Ectodermal cell (in vitro differentiated cells): ENCODE results near the gene AJAP1.

Source experiments
- H3K27ac ChIP-seq: 2 replicates; pipeline ENCODE4 v1.7.0; 2013; ENCODE audit warnings: mild to moderate bottlenecking, low read depth, low read length; ENCODE audit not compliant: insufficient read depth, poor library complexity, severe bottlenecking
- H3K27me3 ChIP-seq: 2 replicates; pipeline ENCODE4 v1.7.0; 2013; ENCODE audit warnings: mild to moderate bottlenecking, low read length; ENCODE audit not compliant: insufficient read depth, control insufficient read depth, poor library complexity, severe bottlenecking
- H3K36me3 ChIP-seq: one replicate; pipeline ENCODE4 v1.7.0; 2013; ENCODE audit warnings: low read length; ENCODE audit not compliant: control insufficient read depth, insufficient read depth
- H3K4me1 ChIP-seq: one replicate; pipeline ENCODE4 v1.7.0; 2013; ENCODE audit warnings: low read length; ENCODE audit not compliant: control insufficient read depth, insufficient read depth
- H3K4me3 ChIP-seq: 2 replicates; pipeline ENCODE4 v1.7.0; 2013; ENCODE audit warnings: low read depth, low read length, control low read depth; ENCODE audit not compliant: insufficient read depth
- H3K9me3 ChIP-seq: 2 replicates; pipeline ENCODE4 v1.7.0; 2013; ENCODE audit warnings: mild to moderate bottlenecking, low read length, moderate library complexity; ENCODE audit not compliant: control insufficient read depth
- WGBS, 2 experiments: methylation state at CpG; one replicate each; pipeline ENCODE4 v1.1.7; 2013; ENCODE audit warnings: missing lambda C conversion rate in 2 of 2; 5-methylcytosine and 5-hydroxymethylcytosine counted together

AJAP1 gene

GRCh38 chr1:4628992-4629391 is 25.4 kb upstream of the AJAP1 start:
- Histone ChIP-seq H3K36me3 (no peaks in the 10 kb centered on the region), H3K4me3 (no peak overlapping the region), H3K4me1 (no peaks in the 10 kb centered on the region), H3K27me3 (no peaks in the 10 kb centered on the region), H3K27ac (no peak overlapping the region), H3K9me3 (no peaks in the 10 kb centered on the region)
- WGBS, 2 experiments = 93 to 97% methylated on average over 7 of the region's 7 CpGs

GRCh38 chr1:4630561-4630960 is 23.8 kb upstream of the AJAP1 start:
- no peak overlapping the region for H3K4me3 ChIP-seq
- no peaks in the 10 kb centered on the region for H3K9me3 ChIP-seq
- H3K36me3 ChIP-seq = no peaks in the 10 kb centered on the region
- 75 to 77% methylated on average over 7 of the region's 7 CpGs for WGBS, 2 experiments
- H3K27me3 ChIP-seq = no peaks in the 10 kb centered on the region
- no peak overlapping the region for H3K27ac ChIP-seq
- H3K4me1 ChIP-seq = no peaks in the 10 kb centered on the region

DNA sequence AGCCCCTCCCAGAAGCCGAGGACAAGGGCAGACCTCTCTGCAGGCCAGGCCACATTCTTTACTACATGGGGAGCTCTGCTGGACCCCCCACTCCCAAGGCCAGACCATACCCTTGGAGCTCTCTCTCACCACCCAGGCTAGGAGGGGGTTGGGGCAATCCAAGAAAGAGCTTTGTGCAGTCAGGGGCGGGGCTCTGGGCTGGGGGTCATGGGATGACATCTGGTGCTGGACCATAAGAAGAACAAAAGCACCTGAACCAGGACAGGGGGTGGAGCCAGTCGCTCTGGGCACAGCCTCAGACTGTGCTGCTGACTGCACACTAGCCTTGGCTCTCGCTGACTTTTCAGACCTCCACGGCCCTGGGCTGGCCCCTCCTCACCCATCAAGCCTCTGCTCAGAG is 23.1 kb upstream of the AJAP1 start:
- no peaks in the 10 kb centered on the region for H3K4me1 ChIP-seq
- no peaks in the 10 kb centered on the region for H3K36me3 ChIP-seq
- no peak overlapping the region for H3K27ac ChIP-seq
- no peak overlapping the region for H3K4me3 ChIP-seq
- H3K9me3 ChIP-seq = no peaks in the 10 kb centered on the region
- no peaks in the 10 kb centered on the region for H3K27me3 ChIP-seq
- WGBS, 2 experiments = 91 to 92% methylated on average over 5 of the region's 5 CpGs

DNA sequence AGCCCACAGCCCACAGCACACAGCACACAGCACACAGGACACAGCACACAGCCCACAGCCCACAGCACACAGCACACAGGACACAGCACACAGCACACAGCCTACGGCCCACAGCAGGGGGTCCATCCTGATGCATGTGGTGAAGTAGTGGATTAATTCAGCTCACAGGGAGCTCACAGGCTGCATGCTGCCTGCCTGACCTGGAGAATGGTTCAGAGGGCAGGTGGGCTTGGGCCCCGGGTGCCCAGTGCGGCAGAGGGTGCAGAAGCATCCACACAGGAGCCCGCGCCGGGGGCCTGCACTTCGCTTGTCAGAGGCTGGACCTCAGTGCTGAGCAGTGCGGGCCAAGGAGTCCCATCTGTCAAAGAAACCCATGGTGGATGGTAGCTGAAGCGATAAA is 21.1 kb upstream of the AJAP1 start:
- H3K27ac ChIP-seq = no peak overlapping the region
- no peaks in the 10 kb centered on the region for H3K36me3 ChIP-seq
- no peak overlapping the region for H3K4me3 ChIP-seq
- no peaks in the 10 kb centered on the region for H3K4me1 ChIP-seq
- no peaks in the 10 kb centered on the region for H3K27me3 ChIP-seq
- H3K9me3 ChIP-seq = no peaks in the 10 kb centered on the region
- 84 to 87% methylated on average over 9 of the region's 9 CpGs for WGBS, 2 experiments

GRCh38 chr1:4634156-4634792 is 20.1 kb upstream of the AJAP1 start:
- WGBS, 2 experiments = 85 to 87% methylated on average over 14 of the region's 14 CpGs
- Histone ChIP-seq H3K27ac (no peak overlapping the region), H3K4me1 (no peaks in the 10 kb centered on the region), H3K36me3 (no peaks in the 10 kb centered on the region), H3K9me3 (no peaks in the 10 kb centered on the region), H3K27me3 (no peaks in the 10 kb centered on the region), H3K4me3 (no peak overlapping the region)

- no peaks in the 10 kb centered on the region for H3K9me3 ChIP-seq
- H3K4me1 ChIP-seq = no peaks in the 10 kb centered on the region
- H3K27me3 ChIP-seq = no peaks in the 10 kb centered on the region
- H3K4me3 ChIP-seq = no peak overlapping the region
- no peak overlapping the region for H3K27ac ChIP-seq
- WGBS, 2 experiments = 78 to 79% methylated on average over 12 of the region's 12 CpGs
- H3K36me3 ChIP-seq = no peaks in the 10 kb centered on the region
Measured at GRCh38 chr1:4634793-4635406, 19.5 kb upstream of the AJAP1 start.

DNA sequence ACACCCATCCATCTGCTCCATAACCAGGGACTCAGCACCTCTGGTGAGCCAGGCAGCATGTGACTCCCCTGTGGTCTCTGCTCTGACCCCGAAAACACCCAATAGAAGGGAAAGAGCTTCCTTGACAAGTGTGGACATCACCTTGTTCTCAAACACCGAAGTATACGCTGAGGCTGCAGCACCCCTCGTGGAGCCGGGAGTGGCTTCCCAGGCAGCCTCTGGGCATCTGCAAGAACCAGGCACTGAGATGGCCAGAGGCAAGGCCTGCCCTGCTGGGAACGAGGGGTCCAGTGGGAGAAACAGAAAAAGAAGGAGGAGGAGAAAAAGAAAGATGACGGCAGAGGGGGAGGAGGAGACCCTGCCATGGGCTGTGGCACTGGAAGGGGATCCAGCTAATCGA is 18.2 kb upstream of the AJAP1 start:
- Histone ChIP-seq H3K4me3 (no peak overlapping the region), H3K27ac (no peak overlapping the region), H3K36me3 (no peaks in the 10 kb centered on the region), H3K27me3 (no peaks in the 10 kb centered on the region), H3K9me3 (no peaks in the 10 kb centered on the region), H3K4me1 (no peaks in the 10 kb centered on the region)
- WGBS, 2 experiments = 92 to 94% methylated on average over 8 of the region's 8 CpGs

- Histone ChIP-seq H3K9me3 (no peaks in the 10 kb centered on the region), H3K27me3 (no peaks in the 10 kb centered on the region), H3K27ac (no peak overlapping the region), H3K36me3 (no peaks in the 10 kb centered on the region), H3K4me3 (no peak overlapping the region), H3K4me1 (no peaks in the 10 kb centered on the region)
- WGBS, 2 experiments = 90 to 93% methylated on average over 23 of the region's 23 CpGs
Measured at GRCh38 chr1:4636644-4637380, 17.6 kb upstream of the AJAP1 start.

DNA sequence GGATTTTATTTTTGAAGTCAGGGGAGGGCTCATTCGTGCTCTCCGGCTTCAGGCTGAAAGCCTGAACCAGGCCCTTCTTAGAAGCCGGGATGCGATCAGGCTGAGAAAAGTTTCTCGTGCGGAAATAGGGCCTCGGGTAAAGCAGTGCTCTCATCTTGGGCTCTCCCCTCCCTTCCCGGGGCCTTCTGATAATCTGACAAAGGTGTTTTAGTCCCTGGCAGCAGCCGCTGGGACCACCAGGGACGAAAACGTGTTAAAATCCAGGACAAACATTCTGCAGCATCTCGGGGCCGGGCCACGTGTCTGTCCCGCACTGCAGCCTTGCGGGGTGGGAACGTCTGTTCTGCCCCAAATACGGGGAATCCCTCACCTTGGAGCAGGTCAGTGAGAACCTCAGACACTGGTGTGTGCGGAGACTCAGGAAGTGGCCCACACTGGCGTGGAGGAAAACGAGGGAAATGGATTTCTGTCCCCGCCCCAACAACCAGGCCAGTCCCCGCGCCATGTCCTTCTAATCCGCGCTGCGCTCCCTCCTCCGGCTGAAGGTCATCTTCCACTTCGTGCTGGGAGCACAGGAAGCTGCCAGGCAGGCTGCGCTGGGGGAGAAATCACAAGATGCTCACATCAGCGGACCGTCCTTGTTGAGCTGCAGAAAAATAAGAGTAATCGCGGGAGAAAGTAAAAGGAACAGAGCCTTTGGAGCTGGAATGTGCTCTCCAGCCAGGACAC is 16.6 kb upstream of the AJAP1 start:
- H3K4me1 ChIP-seq = no peaks in the 10 kb centered on the region
- H3K27me3 ChIP-seq = no peaks in the 10 kb centered on the region
- no peak overlapping the region for H3K4me3 ChIP-seq
- H3K27ac ChIP-seq = no peak overlapping the region
- H3K9me3 ChIP-seq = no peaks in the 10 kb centered on the region
- no peaks in the 10 kb centered on the region for H3K36me3 ChIP-seq
- WGBS, 2 experiments = 89 to 91% methylated on average over 34 of the region's 34 CpGs

GRCh38 chr1:4638345-4638729 is 16.1 kb upstream of the AJAP1 start:
- H3K27me3 ChIP-seq = no peaks in the 10 kb centered on the region
- no peaks in the 10 kb centered on the region for H3K4me1 ChIP-seq
- no peaks in the 10 kb centered on the region for H3K9me3 ChIP-seq
- no peaks in the 10 kb centered on the region for H3K36me3 ChIP-seq
- 86 to 88% methylated on average over 12 of the region's 12 CpGs for WGBS, 2 experiments
- H3K27ac ChIP-seq = no peak overlapping the region
- no peak overlapping the region for H3K4me3 ChIP-seq
